Suprapubic skin (tissue), 4 donors: ENCODE data around the gene URAD. TPM values are rescaled to one million over a fixed set of nuclear protein-coding genes. Genes with fewer than 3 reads are reported as not detected.

Experiments
- DNase-seq, 2 donors: peaks; one replicate each; pipeline ENCODE4 v3.0.0-alpha.2; 2019; ENCODE audit warnings: low spot score in 2 of 2
- H3K27ac ChIP-seq: fragments of 200-600 bp; sonication (generic); one replicate; pipeline ENCODE4 v1.5.1; 2019
- H3K27me3 ChIP-seq: fragments of 200-600 bp; sonication (generic); one replicate; pipeline ENCODE4 v1.5.1; 2019
- H3K36me3 ChIP-seq: fragments of 200-600 bp; sonication (generic); one replicate; pipeline ENCODE4 v1.5.1; 2019
- H3K4me1 ChIP-seq: fragments of 200-600 bp; sonication (generic); one replicate; pipeline ENCODE4 v1.5.1; 2019
- H3K4me3 ChIP-seq: fragments of 200-600 bp; sonication (generic); one replicate; pipeline ENCODE4 v1.5.1; 2019; ENCODE audit warnings: mild to moderate bottlenecking
- H3K9me3 ChIP-seq: fragments of 200-600 bp; sonication (generic); one replicate; pipeline ENCODE4 v1.5.1; 2019
- CTCF ChIP-seq, 2 donors: fragments of 200-600 bp in 1 of 2; fragments of 450-650 bp in 1 of 2; sonication (generic) in 1 of 2; IDR thresholded peaks; one replicate each; pipeline ENCODE4 v1.5.1; 2016 to 2019; ENCODE audit warnings: antibody characterized with exemption in 2 of 2, mild to moderate bottlenecking in 1 of 2, moderate library complexity in 1 of 2
- EP300 ChIP-seq: sonication (generic); formaldehyde crosslinking; IDR thresholded peaks from one replicate; pipeline ENCODE4 v1.6.1; 2017; ENCODE audit warnings: antibody characterized with exemption
- POLR2A ChIP-seq, 2 donors: fragments of 450-650 bp; IDR thresholded peaks; one replicate each; pipeline ENCODE4 v1.6.1; 2017; ENCODE audit warnings: antibody characterized with exemption in 2 of 2, mild to moderate bottlenecking in 2 of 2, moderate library complexity in 2 of 2
- POLR2AphosphoS5 ChIP-seq, 3 donors: sonication (generic); formaldehyde crosslinking; IDR thresholded peaks; one replicate each; pipeline ENCODE4 v1.6.1; 2017; ENCODE audit warnings: antibody characterized with exemption in 3 of 3
- WGBS: methylation state at CpG from one replicate; pipeline ENCODE4 v1.1.5; 2018; 5-methylcytosine and 5-hydroxymethylcytosine counted together
- total RNA-seq, 4 donors: library from RNA; depleted of rRNA; stranded (reverse); fragments of >200 nt; gene quantifications; one replicate each; pipeline ENCODE4 v1.1.0, GENCODE V29; 2016

The URAD gene
- total RNA-seq, 4 donors from 2014 or later: not detected

GRCh38 chr13:27963491-27963890 is 25.0 kb downstream of the URAD start:
- H3K4me3 ChIP-seq: no peak overlapping the region
- H3K36me3 ChIP-seq: no peaks in the 10 kb centered on the region
- TF ChIP-seq CTCF (IDR thresholded peaks at IDR 0.05) (no peak), POLR2AphosphoS5 (IDR thresholded peaks at IDR 0.05) (no peak), EP300 (no peak), POLR2A (IDR thresholded peaks at IDR 0.05) (no peak)
- DNase-seq: no peak
- no peak overlapping the region for H3K27ac ChIP-seq
- H3K9me3 ChIP-seq: no peaks in the 10 kb centered on the region
- 78% methylated on average over 3 of the region's 3 CpGs for WGBS
- peaks cover 96% of the 10 kb centered on the region for H3K27me3 ChIP-seq
- peaks cover 42% of the 10 kb centered on the region for H3K4me1 ChIP-seq

- WGBS: 78% methylated on average over 9 of the region's 9 CpGs
- H3K27me3 ChIP-seq: peaks cover 95% of the 10 kb centered on the region
- H3K4me1 ChIP-seq: peaks cover 37% of the 10 kb centered on the region
- no peaks in the 10 kb centered on the region for H3K9me3 ChIP-seq
- H3K4me3 ChIP-seq: no peak overlapping the region
- DNase-seq: peak in 1 of 2 donors; percentile 67
- H3K27ac ChIP-seq: no peak overlapping the region
- no peaks in the 10 kb centered on the region for H3K36me3 ChIP-seq
- TF ChIP-seq POLR2AphosphoS5 (IDR thresholded peaks at IDR 0.05) (no peak), POLR2A (IDR thresholded peaks at IDR 0.05) (no peak), EP300 (no peak), CTCF (IDR thresholded peaks at IDR 0.05) (no peak)
These were observed 25.5 kb downstream of the URAD start for GRCh38 chr13:27962982-27963381.

DNA sequence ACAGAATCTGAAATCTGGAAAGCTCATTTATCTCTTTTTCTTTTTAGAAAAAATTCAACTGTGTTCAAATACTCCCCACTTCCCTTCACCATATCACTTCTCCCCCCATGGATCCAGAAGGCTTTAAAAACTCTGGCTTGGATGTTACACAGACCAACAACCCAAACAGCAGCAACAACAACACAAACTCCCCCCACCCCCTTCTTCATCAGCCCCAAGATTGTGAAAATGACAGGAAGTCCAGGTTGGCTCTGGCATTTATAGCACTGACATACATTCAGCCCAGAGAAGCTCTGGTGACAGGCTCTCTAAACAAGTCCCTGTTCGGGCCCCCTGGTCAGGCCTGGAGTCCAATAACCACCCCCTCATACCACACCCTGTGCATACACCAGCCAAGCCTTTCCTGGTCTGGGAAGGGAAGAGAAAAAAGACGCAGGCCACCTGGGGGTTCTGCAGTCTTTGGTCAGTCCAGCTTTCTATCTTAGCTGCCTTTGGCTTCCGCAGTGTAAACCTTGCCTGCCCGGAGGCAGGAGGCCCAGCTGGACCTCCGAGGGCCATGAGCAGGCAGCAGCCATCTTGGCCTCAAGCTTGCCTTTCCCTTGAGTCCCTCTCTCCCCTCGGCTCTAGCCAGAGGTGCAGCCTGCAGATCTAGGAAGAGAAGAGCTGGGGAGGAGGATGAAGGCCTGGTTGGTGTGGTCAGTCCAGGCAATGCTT is 26.2 kb downstream of the URAD start:
- Histone ChIP-seq H3K27ac (no peak overlapping the region), H3K4me1 (peaks cover 32% of the 10 kb centered on the region)

DNA sequence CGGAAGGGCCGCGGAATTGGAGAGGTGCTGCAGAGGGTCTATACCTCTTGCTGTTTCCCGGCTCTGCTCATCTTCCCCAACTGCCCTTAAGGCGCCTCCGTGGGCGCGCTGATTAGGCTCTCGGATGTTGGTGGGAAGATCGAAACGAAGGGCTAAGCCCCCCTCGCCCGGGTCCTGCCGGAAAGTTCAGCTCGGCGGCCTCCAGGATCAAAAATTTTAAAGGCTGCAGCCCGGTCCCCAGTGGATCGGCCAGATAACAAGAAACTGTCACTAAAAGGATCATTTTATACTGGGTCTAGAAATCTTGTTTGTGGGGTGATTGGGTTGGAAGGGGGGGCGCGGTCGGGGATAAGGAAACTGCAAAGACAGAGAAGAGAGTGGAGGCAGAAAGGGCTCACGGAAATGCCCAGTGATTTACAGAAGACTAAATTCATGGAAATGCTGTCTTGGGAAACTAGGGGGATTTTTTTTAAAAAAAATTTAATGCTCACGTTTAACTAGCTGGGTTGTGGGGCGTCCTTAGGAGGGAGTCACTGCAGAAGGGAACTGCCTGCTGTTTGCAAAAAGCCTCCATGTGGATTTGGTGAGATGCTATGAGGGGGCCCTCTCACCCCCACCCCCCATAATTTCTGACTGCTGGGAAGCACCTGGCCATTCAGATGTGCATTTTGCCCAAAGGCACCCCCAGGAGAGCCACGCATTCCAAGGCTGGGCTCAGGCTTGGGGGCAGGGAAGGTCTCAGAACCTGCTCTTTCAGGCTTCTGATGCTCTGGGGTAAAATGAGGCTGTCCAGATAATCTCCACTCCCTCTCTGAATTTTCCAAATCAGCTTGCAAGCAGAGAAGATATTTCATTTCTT is 27.0 kb downstream of the URAD start:
- WGBS: 12% methylated on average over 22 of the region's 25 CpGs
- no peak for TF ChIP-seq POLR2A (IDR thresholded peaks at IDR 0.05)
- no peak for TF ChIP-seq EP300
- no peaks in the 10 kb centered on the region for H3K9me3 ChIP-seq
- no peak overlapping the region for H3K27ac ChIP-seq
- no peak for DNase-seq
- H3K4me3 ChIP-seq: peak overlapping the region; percentile 45
- no peaks in the 10 kb centered on the region for H3K36me3 ChIP-seq
- H3K4me1 ChIP-seq: peaks cover 23% of the 10 kb centered on the region
- peaks cover 94% of the 10 kb centered on the region for H3K27me3 ChIP-seq

More for the DNA sequence above, 26.2 kb downstream of the URAD start:
- no peaks in the 10 kb centered on the region for H3K9me3 ChIP-seq
- no peak overlapping the region for H3K4me3 ChIP-seq
- no peaks in the 10 kb centered on the region for H3K36me3 ChIP-seq
- H3K27me3 ChIP-seq: peaks cover 94% of the 10 kb centered on the region
- DNase-seq: peak in 1 of 2 donors; percentile 43
- 68% methylated on average over 5 of the region's 6 CpGs for WGBS
- TF ChIP-seq CTCF (IDR thresholded peaks at IDR 0.05): no peak
- TF ChIP-seq POLR2A (IDR thresholded peaks at IDR 0.05): no peak
- no peak for TF ChIP-seq EP300
- no peak for TF ChIP-seq POLR2AphosphoS5 (IDR thresholded peaks at IDR 0.05)

DNA sequence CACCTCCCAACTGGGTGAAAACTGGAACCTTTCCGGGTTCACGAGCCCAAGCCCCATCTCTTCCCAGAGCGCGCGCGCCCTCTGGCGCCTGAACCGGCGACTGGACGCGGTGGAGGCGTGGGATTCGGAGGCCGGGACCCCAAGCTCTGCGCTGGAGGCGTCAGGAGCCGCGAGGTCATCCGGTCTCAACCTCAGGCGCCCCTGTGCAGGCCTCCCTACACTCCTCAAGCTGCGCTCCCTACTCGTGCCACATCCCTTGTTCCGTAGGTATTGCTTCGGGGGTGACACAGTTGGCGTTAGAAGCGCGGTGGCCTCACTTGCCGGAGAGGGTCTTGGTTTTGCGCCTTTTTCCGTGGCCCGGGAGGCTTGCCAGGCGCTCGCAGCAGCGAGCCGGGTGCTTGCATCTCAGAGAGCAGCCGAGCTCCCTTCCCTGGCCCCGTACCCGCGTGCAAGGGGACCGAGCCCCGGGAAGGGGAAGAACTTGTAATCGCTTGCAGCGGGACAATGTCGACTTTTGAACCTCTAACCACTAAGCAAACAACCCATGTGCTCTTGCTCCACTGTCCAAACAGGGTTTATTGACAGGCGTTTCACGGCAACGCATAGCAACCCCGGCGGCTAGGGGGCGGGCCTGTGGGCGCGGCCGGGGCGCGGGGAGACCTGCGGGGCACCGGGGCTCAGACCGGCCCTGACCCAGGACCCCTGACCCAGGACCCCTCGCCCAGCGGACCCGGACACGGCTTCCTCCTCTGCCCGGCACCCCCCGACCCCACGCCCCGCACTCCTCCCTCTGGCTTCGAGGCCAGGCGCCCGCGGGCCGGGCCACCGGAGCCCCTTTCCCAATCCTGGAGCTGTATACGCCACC is 27.9 kb downstream of the URAD start:
- DNase-seq: no peak
- Histone ChIP-seq H3K27ac (no peak overlapping the region), H3K27me3 (peaks cover 94% of the 10 kb centered on the region)

More for the DNA sequence above, 27.9 kb downstream of the URAD start:
- peaks cover 19% of the 10 kb centered on the region for H3K4me1 ChIP-seq
- H3K4me3 ChIP-seq: peak overlapping the region; percentile 45
- WGBS: 3% methylated on average over 28 of the region's 73 CpGs
- H3K9me3 ChIP-seq: no peaks in the 10 kb centered on the region
- TF ChIP-seq POLR2A (IDR thresholded peaks at IDR 0.05) (no peak), EP300 (no peak), POLR2AphosphoS5 (IDR thresholded peaks at IDR 0.05) (no peak)
- no peaks in the 10 kb centered on the region for H3K36me3 ChIP-seq
